ENCODE data around the gene CCDC13. TPM values are rescaled to one million over a fixed set of nuclear protein-coding genes. Genes with fewer than 3 reads are reported as not detected.

Gene CCDC13
- total RNA-seq, 1 donor from 2014 or later = not detected

GRCh38 chr3:42752441-42752840 is 20.6 kb downstream of the CCDC13 start:
- ATAC-seq = no peak

DNA sequence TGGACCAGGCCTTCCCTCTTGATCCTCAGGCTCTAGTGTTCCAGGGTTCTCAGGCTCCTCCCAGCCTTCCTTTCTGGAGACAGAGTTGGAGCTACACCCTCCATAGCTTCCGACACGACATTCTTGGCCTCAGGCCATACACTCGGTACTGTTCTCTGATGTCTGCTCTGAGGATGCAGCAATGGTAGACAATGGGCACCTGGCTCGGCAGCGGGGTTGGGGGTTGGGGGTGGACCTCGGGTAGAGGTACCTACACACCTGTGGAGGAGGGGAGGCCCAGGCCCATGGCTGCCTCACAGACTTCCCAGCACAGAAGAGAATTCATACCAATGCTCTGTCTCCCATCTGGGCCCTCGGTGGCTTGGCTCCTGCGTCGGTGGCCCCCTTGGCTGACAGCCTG is 21.4 kb downstream of the CCDC13 start:
- no peak for ATAC-seq

DNA sequence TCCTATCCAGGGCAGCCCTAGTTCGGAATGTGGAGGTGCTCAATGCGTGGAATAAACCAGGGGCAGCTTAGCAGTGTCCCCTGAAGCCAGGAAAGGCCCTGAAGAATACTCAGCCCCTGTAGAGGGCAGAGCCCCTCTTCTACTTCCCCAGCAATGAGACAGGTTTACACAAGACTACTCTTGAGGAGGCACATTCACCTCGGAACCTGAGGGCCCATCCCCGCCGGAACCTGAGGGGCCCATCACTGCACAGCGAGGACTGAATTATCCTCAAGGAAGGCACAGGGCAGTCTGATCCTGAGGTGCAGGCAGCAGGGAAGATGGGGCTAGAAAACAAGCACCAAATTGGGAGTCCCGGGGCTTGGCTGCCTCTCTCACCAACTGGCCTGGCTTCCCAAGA is 22.2 kb downstream of the CCDC13 start:
- no peak for ATAC-seq

DNA sequence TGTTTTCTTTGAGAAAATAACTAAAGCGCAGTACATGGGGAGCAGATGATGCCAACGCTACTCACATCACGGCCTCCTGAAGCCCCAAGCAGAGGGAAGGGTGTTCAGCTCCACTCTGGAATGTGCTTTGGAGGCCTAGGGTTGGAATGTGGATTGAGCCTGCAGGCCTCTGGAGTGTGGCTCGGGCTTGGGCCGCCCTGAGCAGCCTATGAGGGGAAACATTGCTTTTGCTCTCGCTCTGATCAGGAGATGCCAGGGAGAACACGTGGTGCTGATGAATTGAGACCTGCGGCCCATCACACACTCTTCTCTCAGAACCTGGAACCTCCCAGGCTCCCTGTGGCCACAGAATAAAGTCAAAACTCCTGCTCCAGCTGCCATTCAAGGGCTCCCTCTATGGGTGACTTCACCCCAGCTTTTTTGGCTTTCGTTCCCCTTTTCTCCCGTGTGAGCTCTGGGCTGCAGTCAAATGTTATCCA is 23.3 kb downstream of the CCDC13 start:
- ATAC-seq = peak; percentile 30

GRCh38 chr3:42749025-42749752 is 23.9 kb downstream of the CCDC13 start:
- no peak for ATAC-seq

DNA sequence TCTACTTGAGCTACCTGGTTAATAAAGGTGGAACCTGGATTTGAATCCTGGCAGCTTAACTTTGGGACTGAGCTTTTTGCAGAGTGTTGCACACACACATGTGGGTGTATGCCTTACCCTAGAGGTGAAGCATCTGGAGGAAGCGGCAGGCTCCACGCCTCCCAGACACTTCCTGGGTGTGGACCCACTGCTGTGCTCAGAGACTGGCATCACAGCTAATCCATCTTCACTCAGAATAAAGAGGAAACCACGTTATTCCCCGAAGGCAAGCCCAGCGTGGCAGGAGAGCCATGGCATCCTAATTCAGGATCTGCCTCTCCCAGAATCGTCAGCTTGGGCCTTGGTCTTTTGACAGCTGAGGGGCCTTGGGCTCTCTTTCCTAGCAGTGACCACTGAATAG is 25.5 kb downstream of the CCDC13 start:
- peak; percentile 85 for ATAC-seq

- no peak for ATAC-seq
Observed at GRCh38 chr3:42746455-42747450, 26.3 kb downstream of the CCDC13 start.

GRCh38 chr3:42745776-42746454 is 27.1 kb downstream of the CCDC13 start:
- no peak for ATAC-seq

GRCh38 chr3:42745291-42745745 is 27.7 kb downstream of the CCDC13 start:
- ATAC-seq = no peak

DNA sequence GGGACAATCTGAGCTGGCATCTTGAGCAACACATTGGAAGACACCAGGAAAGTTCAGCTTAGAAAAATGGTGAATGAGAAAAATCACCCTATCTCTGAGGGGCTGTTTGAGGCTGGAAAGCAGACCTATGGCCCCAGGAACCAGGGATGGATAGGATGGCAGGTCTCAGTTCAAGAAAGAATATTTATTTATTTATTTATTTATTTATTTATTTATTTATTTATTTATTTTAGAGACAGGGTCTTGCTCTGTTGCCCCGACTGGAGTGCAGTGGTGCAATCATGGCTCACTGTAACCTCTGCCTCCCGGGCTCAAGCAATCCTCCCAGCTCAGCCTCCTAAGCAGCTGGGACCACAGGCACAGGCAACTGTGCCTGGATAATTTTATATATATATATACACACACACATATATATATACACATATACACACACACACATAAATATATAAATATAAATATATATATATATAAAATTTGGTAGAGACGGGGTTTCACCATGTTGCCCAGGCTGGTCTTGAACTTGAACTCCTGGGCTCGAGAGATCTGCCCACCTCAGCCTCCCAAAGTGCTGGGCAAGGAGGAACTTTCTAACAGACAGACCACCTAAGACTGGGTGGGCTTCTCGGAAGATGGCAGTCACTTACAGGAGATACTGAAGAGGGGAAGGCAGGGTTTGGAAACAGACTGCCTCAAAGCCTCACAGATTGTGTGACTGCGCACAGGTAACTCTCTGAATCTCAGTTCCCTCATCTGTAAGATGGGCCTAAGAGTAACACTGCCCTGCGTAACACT is 29.7 kb downstream of the CCDC13 start:
- ATAC-seq = no peak

- no peak for ATAC-seq
Observed at GRCh38 chr3:42742688-42743087, 30.4 kb downstream of the CCDC13 start.

- no peak for ATAC-seq
Observed at GRCh38 chr3:42742259-42742658, 30.8 kb downstream of the CCDC13 start.

DNA sequence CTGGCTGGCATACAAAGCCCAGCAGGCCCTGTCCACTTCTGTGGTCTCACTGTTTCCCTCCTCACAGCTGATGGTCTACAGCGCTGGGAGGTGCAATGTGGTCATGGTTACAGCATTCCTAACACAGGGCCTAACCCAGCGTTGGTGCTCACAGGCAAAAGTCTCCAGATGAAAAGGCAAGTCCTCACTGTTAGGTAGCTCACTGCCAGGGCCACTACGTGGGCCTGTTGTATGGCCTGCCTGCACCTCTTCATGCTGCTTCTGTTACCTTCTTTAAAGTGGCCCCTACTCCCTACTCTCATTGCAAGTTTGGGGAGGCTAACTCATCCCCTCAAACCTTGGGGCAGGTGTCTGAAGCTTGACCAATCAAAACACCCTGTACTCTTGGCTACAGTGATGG is 31.3 kb downstream of the CCDC13 start:
- no peak for ATAC-seq

DNA sequence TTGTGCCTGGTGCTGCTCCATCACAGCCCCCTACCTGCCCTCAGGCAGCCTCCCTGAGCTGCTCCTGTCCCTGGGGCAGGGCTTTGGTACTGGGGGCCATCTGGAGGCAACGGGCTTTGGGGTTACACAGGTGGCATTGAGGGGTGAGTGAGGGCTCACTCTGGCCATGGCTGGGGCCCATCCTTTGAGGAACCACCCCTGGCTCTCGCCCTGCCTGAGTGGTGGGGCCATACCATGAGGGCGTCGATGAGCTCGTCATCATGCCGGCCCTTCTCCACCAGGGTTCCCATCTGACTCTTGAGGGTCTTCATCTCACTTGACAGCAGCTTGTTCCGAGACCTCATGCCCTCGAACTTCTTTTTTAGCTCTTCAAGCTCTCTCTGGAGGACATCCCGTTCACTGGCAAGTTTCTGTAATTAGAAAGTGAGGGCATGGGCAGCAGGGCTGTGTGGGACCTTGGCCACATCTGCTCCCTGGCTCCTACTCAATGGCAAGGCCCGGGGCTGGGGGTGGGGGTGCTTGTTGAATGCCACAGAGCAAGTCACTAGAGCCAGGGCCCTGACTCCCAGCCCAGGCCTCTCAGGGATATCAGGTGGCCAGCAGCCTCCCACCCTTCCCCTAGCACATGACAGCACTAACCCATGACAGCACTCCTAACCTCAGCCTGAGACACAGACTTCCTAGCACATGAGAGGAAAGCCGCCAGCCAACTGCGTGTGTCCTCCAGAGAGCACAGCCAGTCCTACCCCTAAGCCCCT is 33.5 kb downstream of the CCDC13 start:
- ATAC-seq = no peak

DNA sequence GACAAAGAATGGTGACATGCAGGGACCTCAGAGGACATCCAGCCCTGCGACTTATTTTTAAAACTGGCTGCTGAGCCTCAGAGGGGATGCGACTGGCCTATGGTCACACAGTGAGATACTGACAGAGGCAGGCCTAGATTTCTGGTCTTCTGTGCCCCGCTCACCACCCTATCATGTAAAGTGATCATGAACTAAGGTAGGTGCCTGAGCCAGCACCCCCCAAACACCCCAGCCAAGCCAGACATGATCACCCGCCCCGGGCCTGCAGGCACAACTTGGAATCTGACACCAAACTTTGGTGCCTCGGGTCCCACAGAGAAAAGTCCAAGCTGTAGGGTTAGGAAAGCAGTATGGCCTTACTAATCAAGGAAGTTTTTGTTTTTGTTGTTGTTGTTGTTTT is 36.5 kb downstream of the CCDC13 start:
- ATAC-seq = no peak

GRCh38 chr3:42736081-42736480 is 37.0 kb downstream of the CCDC13 start:
- no peak for ATAC-seq

GRCh38 chr3:42735615-42736014 is 37.4 kb downstream of the CCDC13 start:
- no peak for ATAC-seq

DNA sequence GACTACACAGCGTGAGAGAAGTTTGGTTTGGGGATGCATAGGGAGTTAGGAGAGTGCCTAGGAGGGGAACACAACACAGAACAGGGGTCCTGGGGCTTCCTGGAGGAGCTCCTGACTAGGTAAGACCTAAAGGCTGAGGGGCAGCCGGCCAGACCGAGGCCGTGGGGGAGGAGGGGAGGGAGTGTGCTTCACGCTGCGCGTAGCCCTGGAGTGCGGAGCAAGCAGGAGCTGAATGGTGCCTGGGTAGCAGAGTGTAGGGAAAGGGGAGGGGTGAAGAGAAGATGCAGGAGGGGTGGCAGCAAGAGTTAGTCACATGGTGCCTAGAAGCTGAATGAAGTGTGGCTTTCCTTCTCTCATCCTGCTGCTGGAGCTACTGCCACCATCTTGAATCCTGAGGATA is 38.0 kb downstream of the CCDC13 start:
- ATAC-seq = peak; percentile 20

GRCh38 chr3:42734263-42734860 is 38.7 kb downstream of the CCDC13 start:
- no peak for ATAC-seq

DNA sequence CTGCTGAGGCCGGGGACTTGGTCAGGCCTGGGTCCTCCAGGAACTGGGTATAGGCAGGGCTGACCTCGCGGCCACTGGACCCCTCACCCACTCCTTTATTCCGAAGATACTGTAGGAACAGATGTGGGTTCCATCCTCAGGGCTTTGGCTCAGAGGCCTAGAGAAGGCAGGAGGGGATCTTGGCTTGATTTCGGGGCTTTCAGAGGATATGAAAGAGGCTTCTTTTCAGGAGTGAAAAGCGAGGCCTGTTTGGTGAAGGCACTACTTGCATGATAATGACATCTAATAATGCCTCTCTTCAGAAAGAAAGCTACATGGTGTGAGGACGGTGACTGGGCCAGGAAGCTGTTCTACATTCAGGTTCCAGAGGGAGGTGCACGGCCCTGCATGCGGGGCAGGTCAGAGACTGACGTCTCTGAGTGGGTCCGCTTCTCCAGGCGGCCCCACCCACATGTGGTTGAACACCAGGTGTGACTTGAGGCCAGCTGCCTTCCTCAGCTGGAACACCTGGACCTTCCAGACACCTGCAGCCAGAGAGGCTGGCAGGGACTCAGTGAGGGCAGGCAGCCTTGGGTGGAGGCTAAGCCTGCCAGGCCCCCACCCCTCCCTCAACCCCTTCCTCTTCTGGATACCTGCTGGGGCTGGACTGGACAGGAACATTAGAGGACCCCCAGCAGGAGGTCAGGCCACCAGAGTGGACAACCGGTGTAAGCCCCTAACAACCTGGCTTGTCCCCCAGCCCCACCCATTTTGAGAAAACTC is 39.4 kb downstream of the CCDC13 start:
- no peak for ATAC-seq
